IPS-NIHi7 (cell line): ENCODE measurements around the gene ARHGAP44.

ENCODE experiments used
- DNase-seq: peaks from one replicate; pipeline ENCODE4 v3.0.0; 2012; ENCODE audit warnings: mixed read lengths; ENCODE audit errors: extremely low spot score

ARHGAP44 gene

DNA sequence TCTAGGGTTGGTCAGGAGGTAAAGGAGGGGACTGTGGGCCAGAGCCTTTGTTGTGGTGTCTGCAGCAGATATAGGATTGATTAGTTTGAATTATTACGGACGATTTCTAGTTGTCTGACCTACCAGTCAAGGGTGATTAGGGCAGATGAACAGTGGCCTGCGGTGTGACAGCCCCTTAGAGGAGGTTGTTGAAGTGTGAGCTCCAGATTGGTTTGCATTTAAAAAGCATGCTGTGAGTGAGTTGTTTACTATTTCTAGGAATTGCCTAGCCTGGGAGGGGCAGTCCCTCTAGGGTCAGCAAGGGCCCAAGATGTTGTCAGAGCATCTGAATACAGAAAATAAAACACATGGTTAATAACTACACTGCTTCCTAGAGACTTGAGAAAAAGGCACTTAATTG lies 108.8 kb downstream of the ARHGAP44 start:
- peak; percentile 39 for DNase-seq

DNA sequence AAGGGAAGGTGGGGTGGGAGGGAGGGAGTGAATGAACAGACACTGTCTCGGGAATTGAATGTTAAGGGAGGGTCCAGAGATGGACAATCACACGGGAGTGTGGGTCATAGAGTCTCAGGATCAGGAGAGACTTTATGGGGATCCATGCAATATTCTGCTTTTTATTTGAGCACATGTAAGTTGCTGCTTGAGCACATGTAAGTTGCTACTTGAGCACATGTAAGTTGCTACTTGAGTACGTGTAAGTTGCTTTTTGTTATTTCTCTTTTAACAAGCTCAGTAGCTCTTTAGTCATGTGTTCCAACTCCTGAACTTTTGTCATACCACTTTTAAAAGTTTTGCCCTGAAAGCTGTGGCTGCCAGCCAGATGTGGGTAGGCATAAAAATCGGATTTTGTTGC lies 110.3 kb downstream of the ARHGAP44 start:
- no peak for DNase-seq

- no peak for DNase-seq
Measured at GRCh38 chr17:12900474-12900873, 111.2 kb downstream of the ARHGAP44 start.

DNA sequence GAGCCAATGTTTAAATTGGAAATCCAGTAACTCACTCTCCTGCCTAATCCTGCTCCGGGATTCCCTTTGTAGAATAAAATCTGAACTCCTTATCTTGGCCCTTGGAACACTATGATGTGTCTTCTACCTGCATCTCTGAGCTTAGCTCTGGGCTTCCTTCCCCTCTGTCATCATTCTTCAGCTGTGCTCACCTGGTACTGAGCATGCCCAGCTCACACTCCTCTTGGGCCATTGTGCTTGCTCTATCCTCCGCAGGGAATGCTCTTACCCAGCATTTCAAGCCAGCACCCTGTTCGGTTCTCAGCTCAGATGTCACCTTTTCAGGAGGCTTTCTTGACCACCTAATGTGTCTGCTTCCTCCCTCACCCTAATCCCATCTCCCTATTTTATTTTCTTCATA lies 112.7 kb downstream of the ARHGAP44 start:
- no peak for DNase-seq

DNA sequence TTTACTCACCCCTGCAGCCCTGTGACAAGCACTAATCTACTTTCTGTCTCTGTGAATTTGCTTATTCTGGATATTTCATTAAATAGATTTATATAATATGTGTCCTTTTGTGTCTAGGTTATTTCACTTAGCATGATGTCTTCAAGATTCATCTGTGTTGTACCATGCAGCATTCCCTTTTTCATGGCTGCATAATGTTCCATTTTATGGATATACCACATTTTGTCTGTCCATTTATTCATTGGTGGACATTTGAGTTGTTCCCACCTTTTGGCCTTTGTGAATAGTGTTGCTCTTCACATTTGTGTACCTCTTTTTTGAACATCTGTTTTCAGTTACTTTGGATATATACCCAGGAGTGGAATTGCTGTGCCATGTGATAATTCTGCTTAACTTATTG lies 118.2 kb downstream of the ARHGAP44 start:
- no peak for DNase-seq

GRCh38 chr17:12909046-12909445 lies 119.7 kb downstream of the ARHGAP44 start:
- DNase-seq = no peak

GRCh38 chr17:12909511-12909910 lies 120.2 kb downstream of the ARHGAP44 start:
- no peak for DNase-seq

DNA sequence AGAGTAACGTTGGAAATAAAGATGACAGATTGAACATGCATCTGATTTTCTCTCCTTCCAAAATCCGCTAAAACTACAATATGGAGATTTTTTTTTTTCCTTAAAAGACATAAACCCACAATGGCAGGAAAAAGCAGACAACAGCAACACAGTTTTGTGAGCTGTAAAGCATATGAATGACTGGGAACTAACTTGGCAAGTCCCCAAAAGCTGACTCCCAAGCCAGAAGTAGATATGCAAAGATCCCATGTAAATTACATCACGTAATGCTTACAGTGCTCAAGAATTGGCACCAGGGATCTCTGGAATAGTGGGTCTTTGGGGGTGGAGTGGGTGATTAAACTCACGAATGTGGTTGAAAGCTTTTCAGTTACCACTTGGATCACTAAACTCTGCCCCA lies 121.9 kb downstream of the ARHGAP44 start:
- DNase-seq = no peak

- DNase-seq = no peak
Measured at GRCh38 chr17:12917399-12917798, 128.1 kb downstream of the ARHGAP44 start.

DNA sequence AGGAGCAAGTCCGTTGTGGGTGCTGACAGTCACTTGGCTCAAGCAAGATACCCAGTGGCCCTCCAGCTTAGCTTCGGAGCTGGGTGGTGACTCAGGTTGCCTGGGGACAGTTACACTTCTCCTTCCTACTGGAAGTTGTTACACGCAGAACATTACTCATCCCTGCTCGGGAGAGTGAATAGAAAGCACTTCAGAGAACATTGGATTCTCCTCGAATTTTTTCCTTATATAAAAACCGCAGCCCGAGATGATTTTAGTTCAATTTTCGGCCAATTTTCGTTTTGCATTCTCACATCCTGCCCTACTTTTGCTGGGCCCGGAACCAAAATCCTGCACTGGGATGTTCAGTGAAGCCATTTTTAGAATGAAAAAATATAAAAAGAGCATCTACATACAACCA lies 128.8 kb downstream of the ARHGAP44 start:
- DNase-seq = no peak

DNA sequence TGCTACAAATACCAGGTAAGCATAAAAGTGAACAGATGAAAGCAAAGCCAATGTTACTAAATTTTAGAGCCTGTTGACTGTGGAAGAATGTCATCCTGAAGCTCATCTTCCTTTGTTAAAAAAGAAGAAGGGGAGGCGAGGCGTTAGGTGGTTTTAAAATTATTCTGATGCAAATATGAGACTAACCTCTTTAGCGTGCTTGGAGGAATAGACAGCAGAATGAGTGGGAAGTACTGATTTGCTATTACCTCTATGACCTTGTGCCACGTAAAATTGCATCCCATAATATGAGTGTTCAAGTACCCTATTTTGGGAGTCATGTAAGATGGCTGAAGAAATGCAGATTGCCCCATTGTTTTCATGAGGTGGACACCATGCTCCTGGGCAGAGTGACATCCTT lies 132.8 kb downstream of the ARHGAP44 start:
- no peak for DNase-seq

GRCh38 chr17:12924614-12925013 lies 135.3 kb downstream of the ARHGAP44 start:
- no peak for DNase-seq

- DNase-seq = no peak
Measured at GRCh38 chr17:12927001-12927400, 137.7 kb downstream of the ARHGAP44 start.

DNA sequence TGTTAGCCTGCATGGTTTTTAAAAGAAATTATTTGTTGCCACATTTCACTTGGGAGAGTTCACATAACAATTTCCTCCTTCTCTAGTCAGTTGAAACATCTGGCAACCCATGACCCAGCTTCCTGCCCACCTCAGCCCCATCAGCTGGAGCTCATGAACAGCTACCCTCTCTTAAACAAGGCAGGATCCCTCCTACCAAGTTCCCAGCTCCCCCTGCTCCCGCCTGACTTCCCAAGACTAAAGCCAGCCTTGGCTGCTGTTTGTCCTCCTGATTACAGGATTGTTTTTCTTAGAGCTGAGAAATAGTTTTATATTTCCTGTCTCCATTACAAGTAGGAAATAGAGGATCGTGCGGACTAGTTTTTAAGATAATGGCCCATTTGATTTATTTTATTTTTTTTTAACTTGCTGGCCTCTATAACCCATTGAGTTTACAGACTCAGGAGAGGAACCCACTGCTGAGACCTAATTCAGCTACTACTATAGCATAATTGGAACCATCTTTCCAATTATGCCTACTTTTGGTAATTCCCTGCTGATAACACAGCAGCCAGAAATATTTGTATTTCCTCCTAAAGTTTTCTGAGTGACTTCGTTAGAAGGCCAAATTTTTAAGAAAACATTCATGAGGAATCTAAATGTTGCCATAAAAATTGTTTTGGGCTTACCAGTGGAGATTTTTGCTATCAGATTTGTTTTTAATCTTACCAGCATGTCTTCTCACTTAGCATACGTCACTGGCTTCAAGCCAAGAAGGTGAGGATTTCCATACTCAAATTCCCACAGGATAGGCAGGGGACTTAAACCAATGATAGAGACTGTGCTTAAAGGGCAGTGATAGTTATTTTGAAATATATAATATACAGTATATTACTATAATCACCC lies 138.5 kb downstream of the ARHGAP44 start:
- DNase-seq = no peak

- DNase-seq = peak; percentile 36
Measured at GRCh38 chr17:12928736-12929135, 139.4 kb downstream of the ARHGAP44 start.

DNA sequence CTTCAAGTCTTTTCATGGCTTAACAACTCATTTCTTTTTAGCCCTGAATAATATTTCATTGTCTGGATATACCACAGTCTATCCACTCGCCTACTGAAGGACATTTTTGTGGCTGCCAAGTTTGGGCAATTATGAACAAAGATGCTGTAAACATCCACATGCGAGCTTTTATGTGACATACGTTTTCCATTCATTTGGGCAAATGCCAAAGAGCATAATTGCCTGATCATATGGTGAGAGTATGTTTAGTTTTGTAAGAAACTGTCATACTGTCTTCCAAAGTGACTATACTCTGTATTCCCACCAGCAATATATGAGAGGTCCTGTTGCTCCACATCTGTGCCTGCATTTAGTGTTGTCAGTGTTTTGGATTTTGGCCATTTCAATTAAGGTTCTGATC lies 147.2 kb downstream of the ARHGAP44 start:
- no peak for DNase-seq

GRCh38 chr17:12940699-12941098 lies 151.4 kb downstream of the ARHGAP44 start:
- DNase-seq = no peak

DNA sequence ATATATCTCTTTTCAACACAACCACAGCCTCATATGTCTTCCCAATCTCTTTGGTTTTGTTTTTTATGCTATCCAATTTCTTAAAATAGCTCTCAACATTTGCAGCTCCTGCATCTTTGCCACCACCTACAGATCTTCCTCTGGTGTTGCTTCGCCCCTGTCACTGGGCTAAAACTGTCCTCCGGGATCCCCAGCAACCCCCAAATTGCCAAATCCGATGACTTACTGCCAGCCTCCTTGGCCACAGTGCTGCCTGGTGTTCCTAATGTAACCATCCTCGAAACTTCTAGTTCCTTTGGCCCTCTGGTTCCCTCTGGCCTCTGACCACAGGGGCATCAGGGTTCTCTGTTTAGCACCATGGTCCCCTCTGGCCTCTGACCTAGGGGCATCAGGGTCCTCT lies 157.7 kb downstream of the ARHGAP44 start:
- DNase-seq = no peak

DNA sequence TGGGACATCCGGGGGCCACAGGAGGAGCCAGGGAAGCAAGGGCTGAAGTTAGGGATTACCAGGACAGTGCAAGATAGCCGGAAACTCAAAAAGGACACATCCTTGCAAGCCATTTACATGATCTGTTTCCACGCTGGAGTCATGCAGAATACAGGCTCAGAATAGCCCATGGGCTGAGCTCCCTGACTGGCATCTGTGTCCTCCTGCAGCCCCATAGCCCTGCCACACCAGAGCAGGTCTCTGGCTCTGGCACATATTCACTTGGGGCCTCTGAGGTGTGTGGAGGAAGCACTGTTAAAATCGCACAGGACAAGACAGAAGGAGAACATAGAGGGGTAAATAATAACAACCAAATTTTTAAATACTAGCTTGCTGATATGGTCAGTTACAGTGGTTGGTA lies 162.7 kb downstream of the ARHGAP44 start:
- no peak for DNase-seq

GRCh38 chr17:12953156-12953555 lies 163.9 kb downstream of the ARHGAP44 start:
- no peak for DNase-seq

GRCh38 chr17:12955521-12955920 lies 166.2 kb downstream of the ARHGAP44 start:
- no peak for DNase-seq

DNA sequence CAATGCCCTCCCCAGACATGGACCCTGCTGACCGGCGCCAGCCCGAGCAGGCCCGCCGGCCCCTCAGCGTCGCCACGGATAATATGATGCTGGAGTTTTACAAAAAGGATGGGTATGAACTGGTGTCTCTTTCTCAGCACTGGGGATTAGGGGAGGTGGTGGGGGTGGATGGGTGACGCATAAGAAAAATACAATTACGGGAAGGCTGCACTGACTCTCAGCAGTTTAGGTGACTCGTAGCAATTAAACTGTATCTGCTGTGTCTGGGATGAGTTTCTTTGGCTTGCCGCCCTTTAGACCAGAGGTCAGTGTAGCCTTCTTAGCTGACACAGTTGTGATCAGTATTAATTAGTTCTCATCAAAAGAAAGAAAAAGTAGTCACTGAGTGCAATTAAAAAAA lies 169.5 kb downstream of the ARHGAP44 start:
- DNase-seq = no peak

GRCh38 chr17:12959441-12959840 lies 170.1 kb downstream of the ARHGAP44 start:
- no peak for DNase-seq

GRCh38 chr17:12961655-12962054 lies 172.4 kb downstream of the ARHGAP44 start:
- no peak for DNase-seq
